GM23338 (cell line): ENCODE data around the gene CTDSPL.

Experiments
- EZH2 ChIP-seq: fragments of 200-600 bp; sonication (generic); IDR thresholded peaks from one replicate; pipeline ENCODE4 v1.8.0; 2017; ENCODE audit warnings: antibody characterized with exemption, mild to moderate bottlenecking, low read depth; ENCODE audit not compliant: unreplicated experiment
- POLR2AphosphoS5 ChIP-seq: IDR thresholded peaks from 2 replicates; pipeline ENCODE4 v1.6.1; 2016; ENCODE audit warnings: antibody characterized with exemption, low read depth
- REST ChIP-seq: IDR thresholded peaks from one replicate; pipeline ENCODE4 v1.6.1; 2018; ENCODE audit warnings: antibody characterized with exemption; ENCODE audit not compliant: unreplicated experiment
- TF ChIP-seq, protein P1 (sequence below), 2 experiments: fragments of 200-600 bp in 1 of 2; sonication (generic) in 1 of 2; conservative IDR thresholded peaks; 2 replicates each; pipeline versions ENCODE4 v1.5.1 to v1.6.1; 2016 to 2017; ENCODE audit warnings: antibody characterized with exemption in 2 of 2, low read depth in 2 of 2, mild to moderate bottlenecking in 2 of 2, moderate library complexity in 1 of 2

GRCh38 chr3:37945807-37946530 is 84.3 kb downstream of the CTDSPL start:
- TF ChIP-seq, protein P1, sequence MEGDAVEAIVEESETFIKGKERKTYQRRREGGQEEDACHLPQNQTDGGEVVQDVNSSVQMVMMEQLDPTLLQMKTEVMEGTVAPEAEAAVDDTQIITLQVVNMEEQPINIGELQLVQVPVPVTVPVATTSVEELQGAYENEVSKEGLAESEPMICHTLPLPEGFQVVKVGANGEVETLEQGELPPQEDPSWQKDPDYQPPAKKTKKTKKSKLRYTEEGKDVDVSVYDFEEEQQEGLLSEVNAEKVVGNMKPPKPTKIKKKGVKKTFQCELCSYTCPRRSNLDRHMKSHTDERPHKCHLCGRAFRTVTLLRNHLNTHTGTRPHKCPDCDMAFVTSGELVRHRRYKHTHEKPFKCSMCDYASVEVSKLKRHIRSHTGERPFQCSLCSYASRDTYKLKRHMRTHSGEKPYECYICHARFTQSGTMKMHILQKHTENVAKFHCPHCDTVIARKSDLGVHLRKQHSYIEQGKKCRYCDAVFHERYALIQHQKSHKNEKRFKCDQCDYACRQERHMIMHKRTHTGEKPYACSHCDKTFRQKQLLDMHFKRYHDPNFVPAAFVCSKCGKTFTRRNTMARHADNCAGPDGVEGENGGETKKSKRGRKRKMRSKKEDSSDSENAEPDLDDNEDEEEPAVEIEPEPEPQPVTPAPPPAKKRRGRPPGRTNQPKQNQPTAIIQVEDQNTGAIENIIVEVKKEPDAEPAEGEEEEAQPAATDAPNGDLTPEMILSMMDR (conservative IDR thresholded peaks at IDR 0.05; ENCODE audit: low read depth in 2 of 2) = no peak
- TF ChIP-seq POLR2AphosphoS5 (no peak), REST (no peak), EZH2 (no peak)
